IMR-90 (cell line): ENCODE data around the gene PRODH2. TPM values are rescaled to one million over a fixed set of nuclear protein-coding genes. Genes with fewer than 3 reads are reported as not detected.
A peak's percentile ranks its signal among the peaks of the same experiment; 100 is the strongest.

Experiments
- ATAC-seq: fragments of 200-7000 bp; cut with Tn5 transposase; 2 replicates; pipeline ENCODE4 v1.9.1; 2020; ENCODE audit warnings: low read depth, mild to moderate bottlenecking, moderate library complexity
- BruUV-seq: library from RNA; stranded (reverse); fragments of 400-500 nt; replicated peaks from 2 replicates; lab custom pipeline; 2021; lab: Mats Ljungman, UMichigan
- CTCF ChIA-PET: fragments of 300-600 bp; formaldehyde crosslinking; extraction: SDS; loops from one replicate; lab custom pipeline; 2021; ENCODE audit warnings: antibody characterized with exemption; lab: Yijun Ruan, JAX
- POLR2A ChIA-PET: fragments of 300-600 bp; sonication (Branson Sonifier 250); formaldehyde crosslinking; loops from one replicate; lab custom pipeline; 2022; ENCODE audit warnings: antibody characterized with exemption; ENCODE audit not compliant: unreplicated experiment; lab: Charles Lee
- DNase-seq: peaks from one replicate; pipeline ENCODE4 v3.0.0; 2013
- H2AFZ ChIP-seq: replicated peaks from 2 replicates; pipeline ENCODE3; 2013; ENCODE audit warnings: low read length, mild to moderate bottlenecking; ENCODE audit not compliant: poor library complexity
- H2AK5ac ChIP-seq: 2 replicates; pipeline ENCODE4 v1.6.1; 2013; ENCODE audit warnings: low read depth, low read length, inconsistent platforms
- H2AK9ac ChIP-seq: replicated peaks from 2 replicates; pipeline ENCODE3; 2013; ENCODE audit warnings: mild to moderate bottlenecking, low read depth, low read length, moderate library complexity; ENCODE audit not compliant: poor library complexity
- H2BK120ac ChIP-seq: 2 replicates; pipeline ENCODE4 v1.6.1; 2013; ENCODE audit warnings: low read depth, low read length, inconsistent platforms
- H2BK15ac ChIP-seq: 3 replicates; pipeline ENCODE4 v1.6.1; 2013; ENCODE audit warnings: low read depth, low read length, inconsistent platforms
- H2BK20ac ChIP-seq: 2 replicates; pipeline ENCODE4 v1.6.1; 2013; ENCODE audit warnings: low read depth, mild to moderate bottlenecking, inconsistent platforms, low read length, moderate library complexity
- H2BK5ac ChIP-seq: 2 replicates; pipeline ENCODE4 v1.6.1; 2013; ENCODE audit warnings: mild to moderate bottlenecking, low read depth, low read length, inconsistent platforms; ENCODE audit not compliant: poor library complexity, severe bottlenecking
- H3K14ac ChIP-seq: replicated peaks from 2 replicates; pipeline ENCODE4 v1.6.1; 2013; ENCODE audit warnings: low read depth, low read length, inconsistent platforms
- H3K18ac ChIP-seq: 2 replicates; pipeline ENCODE4 v1.6.1; 2013; ENCODE audit warnings: low read depth, low read length, control low read depth
- H3K23ac ChIP-seq: 2 replicates; pipeline ENCODE4 v1.6.1; 2013; ENCODE audit warnings: low read depth, low read length, inconsistent platforms
- H3K27ac ChIP-seq: 2 replicates; pipeline ENCODE4 v1.5.1; 2013; ENCODE audit warnings: mild to moderate bottlenecking, control low read depth, low read length; ENCODE audit not compliant: insufficient read depth
- H3K27me3 ChIP-seq: 2 replicates; pipeline ENCODE4 v1.6.1; 2013; ENCODE audit warnings: low read length; ENCODE audit not compliant: control insufficient read depth, insufficient read depth
- H3K36me3 ChIP-seq: 2 replicates; pipeline ENCODE4 v1.6.1; 2013; ENCODE audit warnings: low read length, mixed read lengths; ENCODE audit not compliant: control insufficient read depth, insufficient read depth
- H3K4ac ChIP-seq: 2 replicates; pipeline ENCODE4 v1.6.1; 2013; ENCODE audit warnings: low read depth, low read length, inconsistent platforms
- H3K4me1 ChIP-seq: 2 replicates; pipeline ENCODE4 v1.6.1; 2013; ENCODE audit warnings: low read length, mixed read lengths; ENCODE audit not compliant: control insufficient read depth, insufficient read depth
- H3K4me2 ChIP-seq: 2 replicates; pipeline ENCODE4 v1.6.1; 2013; ENCODE audit warnings: low read depth, mild to moderate bottlenecking, control low read depth, low read length, moderate library complexity
- H3K4me3 ChIP-seq: 2 replicates; pipeline ENCODE4 v1.5.1; 2013; ENCODE audit warnings: low read depth, mild to moderate bottlenecking, control low read depth, low read length, moderate library complexity; ENCODE audit not compliant: insufficient read depth
- H3K56ac ChIP-seq: 2 replicates; pipeline ENCODE4 v1.6.1; 2013; ENCODE audit warnings: low read length, inconsistent platforms; ENCODE audit not compliant: insufficient read depth; ENCODE audit errors: extremely low read depth
- H3K79me1 ChIP-seq, 2 experiments: 2 replicates each; pipeline ENCODE4 v1.6.1; 2013; ENCODE audit warnings: low read length in 2 of 2, inconsistent platforms in 1 of 2, low read depth in 1 of 2
- H3K9ac ChIP-seq: 2 replicates; pipeline ENCODE4 v1.6.1; 2013; ENCODE audit warnings: low read depth, low read length, control low read depth
- H3K9me1 ChIP-seq: 2 replicates; pipeline ENCODE4 v1.6.1; 2013; ENCODE audit warnings: low read length, inconsistent platforms; ENCODE audit not compliant: insufficient read depth
- H3K9me3 ChIP-seq: 2 replicates; pipeline ENCODE4 v1.6.1; 2013; ENCODE audit warnings: low read length; ENCODE audit not compliant: control insufficient read depth, insufficient read depth
- H4K20me1 ChIP-seq: 2 replicates; pipeline ENCODE4 v1.6.1; 2013; ENCODE audit warnings: low read length, inconsistent platforms; ENCODE audit not compliant: insufficient read depth
- H4K5ac ChIP-seq: 2 replicates; pipeline ENCODE4 v1.6.1; 2013; ENCODE audit warnings: mild to moderate bottlenecking, low read depth, low read length, control low read depth
- H4K8ac ChIP-seq, 2 experiments: 2 replicates each; pipeline ENCODE4 v1.6.1; 2013; ENCODE audit warnings: low read depth in 2 of 2, low read length in 2 of 2, control low read depth in 1 of 2, inconsistent platforms in 1 of 2
- H4K91ac ChIP-seq: 2 replicates; pipeline ENCODE4 v1.6.1; 2013; ENCODE audit warnings: low read depth, low read length, inconsistent platforms; ENCODE audit not compliant: insufficient read depth
- CEBPB ChIP-seq: IDR thresholded peaks from 2 replicates; pipeline ENCODE4 v1.6.1; 2012; ENCODE audit warnings: low read depth, low read length, improper control_type of control experiment
- CHD1 ChIP-seq: IDR thresholded peaks from 2 replicates; pipeline ENCODE4 v1.6.1; 2012; ENCODE audit warnings: low read depth, low read length, improper control_type of control experiment
- FOS ChIP-seq: fragments of 150-350 bp; IDR thresholded peaks from 2 replicates; pipeline ENCODE4 v1.6.1; 2016; ENCODE audit warnings: low read depth, low read length
- MAFK ChIP-seq: IDR thresholded peaks from 2 replicates; pipeline ENCODE4 v1.6.1; 2012; ENCODE audit warnings: low read depth, low read length, improper control_type of control experiment
- MAZ ChIP-seq: IDR thresholded peaks from 2 replicates; pipeline ENCODE4 v1.6.1; 2012; ENCODE audit warnings: low read depth, mild to moderate bottlenecking, low read length, improper control_type of control experiment, moderate library complexity, borderline replicate concordance
- MXI1 ChIP-seq: IDR thresholded peaks from 2 replicates; pipeline ENCODE4 v1.6.1; 2012; ENCODE audit warnings: low read depth, mild to moderate bottlenecking, low read length, moderate library complexity, borderline replicate concordance
- NFE2L2 ChIP-seq: fragments of 150-350 bp; IDR thresholded peaks from 2 replicates; pipeline ENCODE4 v1.6.1; 2016; ENCODE audit warnings: low read depth, mild to moderate bottlenecking, low read length
- POLR2A ChIP-seq: IDR thresholded peaks from 2 replicates; pipeline ENCODE4 v1.6.1; 2012; ENCODE audit warnings: mild to moderate bottlenecking, low read depth, low read length
- RCOR1 ChIP-seq: IDR thresholded peaks from 2 replicates; pipeline ENCODE4 v1.6.1; 2012; ENCODE audit warnings: mild to moderate bottlenecking, low read length, improper control_type of control experiment; ENCODE audit not compliant: insufficient replicate concordance
- SMC3 ChIP-seq: fragments of 150-350 bp; IDR thresholded peaks from 2 replicates; pipeline ENCODE4 v1.6.1; 2016; ENCODE audit warnings: low read depth, mild to moderate bottlenecking, antibody characterized with exemption, low read length, moderate library complexity
- WGBS, 2 experiments: methylation state at CpG; one replicate each; pipeline versions ENCODE4 v1.1.5 to v1.1.7; 2013; ENCODE audit warnings: missing lambda C conversion rate in 2 of 2; ENCODE audit not compliant: insufficient read length in 1 of 2; ENCODE audit errors: extremely low coverage in 2 of 2; 5-methylcytosine and 5-hydroxymethylcytosine counted together
- dilution Hi-C: fragments of 300-500 bp; cut with HindIII; formaldehyde crosslinking; loops from one replicate; pipeline ENCODE4 v1.14.3; 2018; ENCODE audit warnings: low sequenced_read_pairs; ENCODE audit not compliant: unreplicated experiment
- in situ Hi-C: fragments of 300-500 bp; cut with MboI; formaldehyde crosslinking; loops from 3 replicates; pipeline ENCODE4 v1.14.3; 2019; ENCODE audit warnings: low sequenced_read_pairs, inconsistent platforms, mixed read lengths
- intact Hi-C: fragments of 100-400 bp; cut with micrococcal nuclease; formaldehyde crosslinking; loops from 2 replicates; pipeline ENCODE4 v1.10.0; 2022
- polyA plus RNA-seq, 3 experiments: library from polyadenylated mRNA; depleted of rRNA; stranded (reverse); fragments of >200 nt; gene quantifications; 2 replicates each; pipeline ENCODE4 v1.2.3, GENCODE V29; 2012; ENCODE audit warnings: low replicate concordance in 1 of 3
- total RNA-seq: library from RNA; depleted of rRNA; stranded (reverse); fragments of >200 nt; gene quantifications from 2 replicates; pipeline ENCODE4 v1.2.3, GENCODE V29; 2012
- TF ChIP-seq, protein P1 (sequence below): conservative IDR thresholded peaks from 2 replicates; pipeline ENCODE4 v1.5.1; 2012; ENCODE audit warnings: mild to moderate bottlenecking, low read depth, low read length, improper control_type of control experiment
- TF ChIP-seq, protein P2 (sequence below): fragments of 150-350 bp; IDR thresholded peaks from 2 replicates; pipeline ENCODE4 v1.6.1; 2017; ENCODE audit warnings: mild to moderate bottlenecking, antibody characterized with exemption, low read length, low read depth
- TF ChIP-seq, protein P3 (sequence below): fragments of 150-350 bp; IDR thresholded peaks from 2 replicates; pipeline ENCODE4 v1.6.1; 2016; ENCODE audit warnings: low read depth, mild to moderate bottlenecking, low read length, moderate library complexity, borderline replicate concordance

The PRODH2 gene
- total and polyA plus RNA-seq, 2 of the 4 experiments (the other 2 are of a cell fraction): not detected

DNA sequence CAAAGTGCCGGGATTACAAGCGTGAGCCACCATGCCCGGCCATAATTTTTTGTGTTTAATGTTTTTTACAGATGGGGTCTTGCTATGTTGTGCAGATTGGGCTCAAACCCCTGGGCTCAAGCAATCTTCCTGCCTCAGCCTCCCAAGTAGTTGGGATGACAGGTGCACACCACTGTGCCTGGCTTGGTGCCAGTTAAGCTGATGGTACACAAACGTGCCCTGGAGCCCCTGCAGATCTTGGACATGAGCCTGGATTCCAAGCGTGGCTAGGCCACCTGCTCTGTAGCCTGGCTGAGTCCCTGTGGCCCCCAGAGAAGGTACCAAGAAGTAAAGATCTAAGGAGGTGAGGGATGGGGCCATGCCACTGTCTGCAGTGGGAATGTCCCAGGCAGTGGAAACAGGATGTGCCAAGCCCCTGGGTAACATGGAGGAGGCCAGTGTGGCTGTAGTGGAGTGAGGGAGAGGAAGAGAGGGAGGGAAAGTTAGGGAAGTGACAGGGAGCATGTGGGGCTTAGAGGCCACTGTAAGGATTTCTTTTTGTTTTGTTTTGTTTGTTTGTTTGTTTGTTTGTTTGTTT, 7.0 kb downstream of the PRODH2 start:
- H4K20me1 ChIP-seq: no peaks in the 10 kb centered on the region
- H2BK20ac ChIP-seq: no peak overlapping the region
- ChIA-PET CTCF (no interaction called here), POLR2A (no interaction called here)
- no peak overlapping the region for H2BK120ac ChIP-seq
- no peak overlapping the region for H3K14ac ChIP-seq
- H2BK15ac ChIP-seq: no peak overlapping the region
- H3K4me2 ChIP-seq: no peak overlapping the region
- peaks cover 21% of the 10 kb centered on the region for H3K27me3 ChIP-seq
- 0% methylated on average over 1 of the region's 5 CpGs; no CpG with 5 or more reads in 1 of the 2 experiments for WGBS, 2 experiments
- no peak overlapping the region for H4K91ac ChIP-seq
- H3K56ac ChIP-seq: no peak overlapping the region
- no peak overlapping the region for H3K9ac ChIP-seq
- H3K36me3 ChIP-seq: no peaks in the 10 kb centered on the region
- H2AFZ ChIP-seq: peak overlapping the region; percentile 5
- no peaks in the 10 kb centered on the region for H3K79me1 ChIP-seq
- intact Hi-C loops (no loop called here), dilution Hi-C loops (no loop called here), in situ Hi-C loops (no loop called here)
- no peak overlapping the region for H2AK5ac ChIP-seq
- ATAC-seq: no peak
- H4K5ac ChIP-seq: no peak overlapping the region
- H4K8ac ChIP-seq: no peak overlapping the region
- no peak for TF ChIP-seq POLR2A
- TF ChIP-seq NFE2L2: no peak
- TF ChIP-seq RCOR1: no peak
- TF ChIP-seq SMC3: no peak
- TF ChIP-seq CEBPB: no peak
- no peak for TF ChIP-seq MAZ
- TF ChIP-seq, protein P1, sequence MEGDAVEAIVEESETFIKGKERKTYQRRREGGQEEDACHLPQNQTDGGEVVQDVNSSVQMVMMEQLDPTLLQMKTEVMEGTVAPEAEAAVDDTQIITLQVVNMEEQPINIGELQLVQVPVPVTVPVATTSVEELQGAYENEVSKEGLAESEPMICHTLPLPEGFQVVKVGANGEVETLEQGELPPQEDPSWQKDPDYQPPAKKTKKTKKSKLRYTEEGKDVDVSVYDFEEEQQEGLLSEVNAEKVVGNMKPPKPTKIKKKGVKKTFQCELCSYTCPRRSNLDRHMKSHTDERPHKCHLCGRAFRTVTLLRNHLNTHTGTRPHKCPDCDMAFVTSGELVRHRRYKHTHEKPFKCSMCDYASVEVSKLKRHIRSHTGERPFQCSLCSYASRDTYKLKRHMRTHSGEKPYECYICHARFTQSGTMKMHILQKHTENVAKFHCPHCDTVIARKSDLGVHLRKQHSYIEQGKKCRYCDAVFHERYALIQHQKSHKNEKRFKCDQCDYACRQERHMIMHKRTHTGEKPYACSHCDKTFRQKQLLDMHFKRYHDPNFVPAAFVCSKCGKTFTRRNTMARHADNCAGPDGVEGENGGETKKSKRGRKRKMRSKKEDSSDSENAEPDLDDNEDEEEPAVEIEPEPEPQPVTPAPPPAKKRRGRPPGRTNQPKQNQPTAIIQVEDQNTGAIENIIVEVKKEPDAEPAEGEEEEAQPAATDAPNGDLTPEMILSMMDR: no peak
- no peak for TF ChIP-seq CHD1
- no peak for TF ChIP-seq MAFK
- TF ChIP-seq MXI1: no peak
- TF ChIP-seq, protein P2, sequence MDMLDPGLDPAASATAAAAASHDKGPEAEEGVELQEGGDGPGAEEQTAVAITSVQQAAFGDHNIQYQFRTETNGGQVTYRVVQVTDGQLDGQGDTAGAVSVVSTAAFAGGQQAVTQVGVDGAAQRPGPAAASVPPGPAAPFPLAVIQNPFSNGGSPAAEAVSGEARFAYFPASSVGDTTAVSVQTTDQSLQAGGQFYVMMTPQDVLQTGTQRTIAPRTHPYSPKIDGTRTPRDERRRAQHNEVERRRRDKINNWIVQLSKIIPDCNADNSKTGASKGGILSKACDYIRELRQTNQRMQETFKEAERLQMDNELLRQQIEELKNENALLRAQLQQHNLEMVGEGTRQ: no peak
- no peak for TF ChIP-seq FOS
- TF ChIP-seq, protein P3, sequence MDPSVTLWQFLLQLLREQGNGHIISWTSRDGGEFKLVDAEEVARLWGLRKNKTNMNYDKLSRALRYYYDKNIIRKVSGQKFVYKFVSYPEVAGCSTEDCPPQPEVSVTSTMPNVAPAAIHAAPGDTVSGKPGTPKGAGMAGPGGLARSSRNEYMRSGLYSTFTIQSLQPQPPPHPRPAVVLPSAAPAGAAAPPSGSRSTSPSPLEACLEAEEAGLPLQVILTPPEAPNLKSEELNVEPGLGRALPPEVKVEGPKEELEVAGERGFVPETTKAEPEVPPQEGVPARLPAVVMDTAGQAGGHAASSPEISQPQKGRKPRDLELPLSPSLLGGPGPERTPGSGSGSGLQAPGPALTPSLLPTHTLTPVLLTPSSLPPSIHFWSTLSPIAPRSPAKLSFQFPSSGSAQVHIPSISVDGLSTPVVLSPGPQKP: no peak
- no peak overlapping the region for H3K27ac ChIP-seq
- no peaks in the 10 kb centered on the region for H3K4me1 ChIP-seq
- no peaks in the 10 kb centered on the region for H3K9me3 ChIP-seq
- no peak overlapping the region for H2AK9ac ChIP-seq
- H3K23ac ChIP-seq: no peak overlapping the region
- no peaks in the 10 kb centered on the region for H3K9me1 ChIP-seq
- no peak overlapping the region for H3K4me3 ChIP-seq
- no peak for DNase-seq
- H3K4ac ChIP-seq: no peak overlapping the region
- H3K18ac ChIP-seq: no peak overlapping the region
- H2BK5ac ChIP-seq: no peak overlapping the region
- BruUV-seq: no TSS peak
